Esophagus mucosa (tissue), 1 donor: ENCODE measurements around the gene LSG1. TPM values are rescaled to one million over a fixed set of nuclear protein-coding genes. Genes with fewer than 3 reads are reported as not detected.
"Not testable (repeated sequence)": the region's sequence is repeated elsewhere in the genome, so short reads cannot be mapped to it uniquely, and the experiment has no call there.

Source experiments
- ATAC-seq: fragments of 200-7000 bp; cut with Tn5 transposase; one replicate; pipeline ENCODE4 v1.9.1; 2020
- total RNA-seq: library from RNA; stranded (reverse); gene quantifications from one replicate; pipeline ENCODE4 v1.2.4, GENCODE V29; 2023
- donor health status: DM: yes; HTN: yes; CAD: no.

The LSG1 gene
- total RNA-seq, 1 donor from 2014 or later, result 21.6 TPM

DNA sequence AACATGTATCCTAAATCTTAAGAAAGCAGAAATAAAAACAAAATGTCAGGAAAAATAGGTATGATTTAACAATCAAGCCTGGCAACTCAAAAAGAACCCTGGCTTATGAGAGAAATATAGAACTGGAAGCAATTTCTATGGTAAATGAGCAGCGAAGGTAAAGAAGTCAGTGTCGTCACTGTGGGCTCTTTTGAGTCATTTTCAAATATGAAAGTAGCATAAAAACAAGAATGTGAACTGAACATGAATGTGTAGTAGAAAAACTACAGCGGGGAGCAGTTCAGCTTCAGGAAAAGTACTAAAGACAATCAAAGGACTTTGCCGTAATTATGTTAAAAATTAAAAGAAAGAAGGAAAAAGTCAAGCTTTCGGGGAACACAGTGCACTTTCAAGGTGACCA, 17.5 kb downstream of the LSG1 start:
- ATAC-seq, result no peak

DNA sequence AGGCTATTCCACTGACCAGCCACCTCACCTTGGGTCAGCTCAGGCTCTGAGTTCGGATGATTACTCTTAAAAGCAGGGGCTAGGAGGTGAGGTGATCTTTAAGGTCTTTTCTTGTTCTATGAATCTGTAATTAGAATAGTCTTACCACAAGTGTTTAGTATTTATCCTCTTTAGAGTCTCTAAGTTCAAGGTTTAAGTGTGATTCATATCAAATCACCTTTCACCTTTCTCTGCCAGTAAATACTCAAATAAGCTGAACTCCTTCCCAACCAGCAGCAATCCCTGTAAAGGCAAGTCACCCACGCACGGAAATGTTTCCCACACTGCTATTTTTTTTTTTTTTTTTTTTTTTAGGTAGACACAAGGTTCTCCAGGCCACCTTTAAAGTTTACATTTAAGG, 24.2 kb downstream of the LSG1 start:
- ATAC-seq, result no peak

- no peak for ATAC-seq
Observed at GRCh38 chr3:194642769-194643168, 29.2 kb downstream of the LSG1 start.

DNA sequence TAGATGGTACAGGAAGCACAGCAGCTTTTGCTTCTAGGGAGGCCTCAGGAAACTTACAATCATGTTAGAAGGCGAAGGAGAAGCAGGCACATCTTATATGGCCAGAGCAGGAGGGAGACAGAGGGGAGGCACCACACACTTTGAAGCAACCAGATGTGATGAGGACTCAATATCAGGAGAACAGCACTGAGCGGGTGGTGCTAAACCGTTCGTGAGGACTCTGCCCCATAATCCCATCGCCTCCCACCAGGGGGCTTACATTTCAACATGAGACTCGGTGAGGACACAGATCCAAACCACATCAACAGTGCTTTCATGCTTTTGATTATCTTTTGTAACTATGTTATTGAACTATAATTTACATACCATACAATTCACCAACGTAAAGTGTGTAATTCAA, 31.2 kb downstream of the LSG1 start:
- ATAC-seq, result no peak

DNA sequence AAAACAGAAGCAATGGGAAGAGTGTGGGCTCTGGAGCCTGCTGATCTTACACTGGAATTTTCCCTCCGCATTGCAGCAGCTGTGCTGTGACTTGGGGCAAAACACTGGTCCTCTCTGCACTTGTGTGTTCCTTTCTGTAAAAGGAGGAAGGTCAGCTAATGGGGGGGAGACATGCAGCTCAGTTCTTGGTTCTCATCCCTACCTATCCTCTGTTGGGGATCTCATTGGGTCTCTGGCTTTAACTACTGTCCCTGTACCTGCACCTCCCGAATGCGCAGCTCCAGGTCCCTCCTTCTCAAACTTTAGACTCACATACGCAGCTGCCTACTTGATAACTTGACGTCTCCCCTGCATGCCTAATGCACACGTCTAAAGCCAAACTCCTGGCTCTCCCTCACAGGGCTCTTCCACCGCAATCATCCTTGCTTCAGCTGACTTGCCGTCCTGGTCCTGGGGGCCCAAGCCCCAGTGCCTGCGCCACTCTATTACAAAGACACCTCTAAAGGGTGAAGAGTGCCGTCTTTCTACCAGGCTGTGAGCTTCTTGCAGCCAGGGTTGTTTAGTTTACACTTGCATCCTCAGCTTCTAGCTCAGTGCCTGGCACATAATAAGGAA, 32.9 kb downstream of the LSG1 start:
- ATAC-seq, result no peak

- no peak for ATAC-seq
Observed at GRCh38 chr3:194637541-194638400, 34.2 kb downstream of the LSG1 start.

DNA sequence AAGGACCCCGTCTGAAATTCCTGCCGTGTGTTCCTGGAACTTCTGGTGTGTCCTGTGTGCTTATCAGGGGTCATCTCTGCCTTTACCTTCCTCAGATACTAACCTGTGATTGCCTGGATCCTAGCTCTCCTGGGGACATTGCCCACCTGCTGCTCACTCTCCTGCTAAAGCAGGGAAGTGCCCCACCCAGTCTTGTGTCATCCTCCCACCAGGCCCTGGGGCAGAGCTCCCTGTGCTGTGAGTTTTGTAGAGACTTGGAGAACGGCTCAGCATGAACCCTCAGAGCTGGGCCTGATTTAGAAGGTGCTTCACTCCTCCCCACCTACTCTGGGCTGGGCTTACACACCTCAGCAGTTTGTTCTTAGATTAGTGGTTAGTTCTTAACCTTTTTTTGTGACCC, 34.9 kb downstream of the LSG1 start:
- ATAC-seq, result peak; percentile 21

DNA sequence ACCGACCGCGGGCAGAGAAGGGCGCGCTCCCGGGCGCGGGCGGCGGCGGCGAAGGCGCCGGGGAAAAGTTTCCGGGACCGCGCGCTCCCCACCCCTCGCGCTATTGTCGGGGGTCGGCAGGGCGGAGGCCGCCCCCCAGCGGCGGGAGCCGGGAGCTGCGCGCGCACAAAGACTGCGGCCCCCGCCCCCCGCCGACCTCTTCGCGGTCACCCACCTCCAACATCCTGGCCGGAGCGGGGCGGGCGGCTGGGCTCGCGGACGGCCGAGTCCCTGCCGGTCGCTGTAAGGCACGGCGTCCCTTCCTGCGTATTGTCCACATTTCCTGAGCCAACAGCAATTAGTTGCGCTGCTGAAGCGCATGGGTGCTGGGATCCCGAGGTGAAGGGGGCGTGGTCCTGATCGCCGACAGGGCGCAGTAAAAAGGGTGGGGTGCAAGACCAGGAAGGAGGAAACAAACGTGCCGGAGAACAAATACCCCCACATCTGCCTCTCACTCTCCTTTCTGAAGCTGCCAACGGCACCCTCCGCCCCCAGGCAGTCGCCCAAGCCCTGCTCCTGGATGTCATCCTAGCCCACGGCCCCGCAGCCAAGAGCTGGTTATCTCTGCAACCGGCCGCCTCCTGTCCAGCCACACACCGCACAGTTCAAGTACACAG, 38.5 kb downstream of the LSG1 start, which contains the start of gene TMEM44:
TSS of gene TMEM44 (minus strand) at position 71 of the 656 bp plus-strand sequence. CDS start 204 bp downstream, outside the sequence.
- ATAC-seq, result peak; percentile 85

DNA sequence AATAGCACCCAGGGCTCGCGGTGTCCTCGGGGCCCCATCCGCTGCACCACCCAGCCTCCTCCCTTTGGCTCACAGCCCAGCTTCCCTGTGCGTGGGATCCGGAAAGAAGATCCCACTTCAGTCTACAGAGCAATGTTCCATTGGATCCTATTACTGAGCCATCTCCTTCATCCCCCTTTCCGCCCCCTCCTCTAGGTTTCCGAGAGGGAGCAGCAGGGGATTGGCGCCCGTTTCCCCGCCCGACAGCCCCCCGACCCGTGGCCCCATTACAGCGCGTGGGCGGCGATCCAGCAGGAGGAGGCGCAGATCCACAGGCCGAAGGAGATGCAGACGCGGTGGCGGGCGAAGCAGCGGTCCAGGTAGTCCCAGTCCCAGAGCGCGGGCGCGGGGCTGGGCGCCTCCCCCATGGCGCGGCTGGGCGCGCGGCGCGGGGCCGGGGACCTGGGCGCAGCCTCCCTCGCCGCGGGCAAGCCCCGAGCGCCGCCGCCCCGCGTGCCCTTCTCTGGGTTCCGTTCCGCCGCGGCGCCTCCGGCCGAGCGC, 39.1 kb downstream of the LSG1 start:
- ATAC-seq, result peak; percentile 65

DNA sequence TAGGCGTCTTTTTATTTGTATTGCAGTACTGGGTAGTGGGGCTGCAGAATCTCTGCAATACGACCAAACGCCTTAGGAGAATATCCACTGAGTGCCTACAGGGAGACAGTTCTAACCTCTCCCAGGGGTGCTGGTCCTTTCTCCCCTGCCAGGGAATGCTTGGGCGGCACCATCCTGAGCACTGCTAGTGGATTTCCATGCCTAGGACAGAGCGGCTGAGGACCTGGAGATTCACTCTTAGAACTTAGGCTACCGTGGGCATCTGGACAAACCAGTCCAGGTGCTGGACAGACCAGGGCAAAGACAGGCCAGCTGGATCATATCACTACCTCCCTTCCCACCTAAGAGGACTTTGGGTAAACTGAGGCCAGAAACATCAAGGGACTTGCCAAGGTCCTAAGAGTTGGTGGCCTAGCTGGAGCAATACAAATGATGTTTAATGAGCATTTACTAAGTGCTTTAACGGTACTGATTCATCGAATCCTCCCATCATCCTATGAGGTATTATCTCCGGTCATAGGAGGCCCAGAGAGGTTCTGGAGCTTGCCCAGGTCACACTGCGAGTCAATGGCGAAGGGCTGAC, 39.7 kb downstream of the LSG1 start:
- ATAC-seq, result peak; percentile 27

DNA sequence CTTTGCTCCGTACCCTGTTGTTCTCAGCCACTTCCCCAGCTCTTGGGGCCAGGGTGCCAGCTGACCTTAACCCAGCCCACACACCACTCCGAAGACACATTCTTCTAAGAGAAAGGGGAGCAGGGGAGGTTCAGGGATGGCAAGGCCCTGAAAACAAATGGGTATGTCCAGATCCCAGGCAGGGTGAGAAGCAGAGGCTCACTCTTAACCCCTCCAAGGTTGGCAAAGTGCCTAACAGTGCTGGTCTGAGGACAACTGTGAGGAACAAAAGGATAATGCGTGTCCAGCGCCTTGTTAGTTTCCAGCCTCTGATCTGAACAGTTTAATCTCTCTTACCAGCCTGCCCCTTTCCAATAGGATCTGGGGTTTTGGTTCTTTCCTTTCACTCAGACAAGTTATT, 40.3 kb downstream of the LSG1 start:
- no peak for ATAC-seq

- ATAC-seq, result not testable (repeated sequence)
Observed at GRCh38 chr3:194630681-194631080, 41.3 kb downstream of the LSG1 start.

DNA sequence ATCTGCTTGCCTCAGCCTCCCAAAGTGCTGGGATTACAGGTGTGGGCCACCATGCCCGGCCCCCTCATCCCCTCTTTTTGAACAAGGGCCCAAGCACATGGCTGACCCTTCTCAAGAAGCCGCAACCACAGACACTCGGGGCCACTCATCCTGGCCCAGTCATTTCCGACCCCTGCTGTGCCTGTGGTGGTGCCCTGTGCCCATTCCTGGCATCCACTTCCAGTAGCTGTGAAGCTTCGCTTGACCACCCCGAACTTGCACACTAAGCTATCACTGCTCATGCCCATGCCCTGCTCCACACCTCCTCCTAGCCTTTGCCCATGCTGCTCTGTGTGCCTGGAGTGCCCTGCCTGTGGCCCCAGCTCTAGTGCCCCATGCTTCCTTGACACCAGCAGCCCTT, 47.0 kb downstream of the LSG1 start:
- ATAC-seq, result no peak

- no peak for ATAC-seq
Observed at GRCh38 chr3:194623449-194624290, 48.3 kb downstream of the LSG1 start.

DNA sequence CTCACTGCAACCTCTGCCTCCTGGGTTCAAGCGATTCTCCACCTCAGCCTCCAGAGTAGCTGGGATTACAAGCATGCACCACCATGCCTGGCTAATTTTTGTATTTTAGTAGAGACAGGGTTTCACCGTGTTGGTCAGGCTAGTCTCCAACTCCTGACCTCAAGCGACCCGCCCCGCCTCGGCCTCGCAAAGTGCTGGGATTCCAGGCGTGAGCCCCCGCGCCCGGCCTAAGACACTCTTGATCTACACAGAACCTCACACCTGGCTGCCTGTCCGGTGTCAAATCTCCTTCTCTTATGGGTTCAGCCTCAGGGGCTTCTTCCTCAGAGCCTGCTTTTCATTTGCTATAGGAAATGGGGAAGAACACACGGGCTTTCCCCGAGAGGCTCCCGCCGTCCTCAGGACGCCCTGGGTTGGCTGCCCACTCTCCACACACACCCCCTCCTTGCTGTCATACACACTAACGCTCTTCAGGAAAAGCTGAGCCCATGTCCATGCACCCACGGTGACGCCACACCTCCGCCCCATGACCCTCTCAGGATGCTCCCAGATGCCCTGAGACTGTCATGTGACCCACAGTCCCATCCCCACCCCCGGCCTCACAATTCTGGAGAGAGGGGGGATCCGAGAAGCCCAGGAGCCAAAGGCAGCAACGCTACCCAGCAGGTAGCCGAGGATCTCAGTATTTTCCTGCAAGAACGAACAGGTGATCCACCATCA, 49.2 kb downstream of the LSG1 start:
- peak; percentile 22 for ATAC-seq

DNA sequence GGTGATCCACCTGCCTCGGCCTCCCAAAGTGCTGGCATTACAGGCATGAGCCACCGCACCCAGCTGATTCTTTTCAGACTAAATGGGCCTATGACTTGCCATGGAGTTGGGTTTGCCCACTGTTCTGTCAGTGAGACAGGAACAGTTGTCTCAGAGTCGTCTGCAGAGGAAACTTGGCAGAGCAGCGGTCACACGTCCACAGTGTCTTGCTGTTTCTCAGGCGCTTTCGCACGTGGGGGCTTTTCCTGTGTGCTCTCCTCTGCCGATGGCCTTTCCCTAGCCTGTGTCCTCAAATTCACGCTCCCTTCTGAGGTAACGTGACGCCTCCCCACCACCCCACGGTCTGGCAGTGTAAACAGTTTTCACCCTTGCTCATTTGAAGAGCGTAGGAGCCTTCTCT, 50.0 kb downstream of the LSG1 start:
- ATAC-seq, result no peak

- no peak for ATAC-seq
Observed at GRCh38 chr3:194620196-194620595, 51.8 kb downstream of the LSG1 start.

DNA sequence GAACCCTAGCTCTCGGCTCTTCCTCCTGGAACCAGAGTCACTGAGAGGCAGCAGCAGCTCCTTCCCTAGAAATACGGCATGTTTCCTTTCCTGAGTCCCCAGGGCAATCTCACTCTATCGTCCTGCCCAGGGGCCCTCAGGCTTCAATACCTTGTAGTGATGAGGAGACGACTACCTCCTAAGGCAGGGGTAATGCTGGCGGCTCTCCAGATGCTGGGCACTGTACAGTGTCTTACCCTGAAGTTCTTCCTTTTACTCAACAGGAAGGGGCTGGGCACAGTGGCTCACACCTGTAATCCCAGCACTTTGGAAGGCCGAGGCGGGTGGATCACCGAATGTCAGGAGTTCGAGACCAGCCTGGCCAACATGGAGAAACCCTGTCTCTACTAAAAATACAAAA, 52.2 kb downstream of the LSG1 start:
- no peak for ATAC-seq

GRCh38 chr3:194618858-194619608, 53.0 kb downstream of the LSG1 start:
- no peak for ATAC-seq

DNA sequence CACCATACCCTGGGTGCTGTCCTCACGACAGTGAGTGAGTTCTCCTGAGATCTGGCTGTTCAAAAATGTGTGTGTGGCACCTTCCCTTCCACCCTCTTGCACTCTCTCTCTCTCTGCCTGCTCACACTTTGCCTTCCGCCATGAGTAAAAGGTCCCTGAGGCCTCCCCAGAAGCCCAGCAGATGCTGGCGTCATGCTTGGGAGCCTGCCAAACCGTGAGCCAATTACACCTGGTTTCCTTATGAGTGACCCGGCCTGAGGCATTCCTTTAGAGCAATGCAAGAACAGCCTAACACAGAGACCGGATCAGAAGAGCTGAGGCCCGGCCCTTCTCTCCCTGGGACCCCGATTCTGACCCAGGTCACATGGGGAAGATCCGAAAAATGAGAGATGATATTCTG, 54.2 kb downstream of the LSG1 start:
- ATAC-seq, result peak; percentile 56
